Dendritic cell treated with granulocyte-macrophage colony-stimulating factor and Interleukin-4, amounts not matched to agents 40 ng/mL and 50 ng/mL, for 4 days (primary cell): ENCODE measurements around the gene ERBIN.

Source experiments
- H3K27ac Mint-ChIP-seq: one replicate; pipeline ENCODE4 v1.8.0; 2022; ENCODE audit warnings: mild to moderate bottlenecking, mixed read lengths
- H3K27me3 Mint-ChIP-seq: one replicate; pipeline ENCODE4 v1.8.0; 2022; ENCODE audit warnings: mild to moderate bottlenecking, mixed read lengths
- H3K36me3 Mint-ChIP-seq: one replicate; pipeline ENCODE4 v1.8.0; 2022; ENCODE audit warnings: low read depth, mixed read lengths
- H3K4me1 Mint-ChIP-seq: one replicate; pipeline ENCODE4 v1.8.0; 2022; ENCODE audit warnings: low read depth, mixed read lengths
- H3K4me3 Mint-ChIP-seq: one replicate; pipeline ENCODE4 v1.8.0; 2022; ENCODE audit warnings: mild to moderate bottlenecking, moderate library complexity, mixed read lengths
- H3K9me3 Mint-ChIP-seq: one replicate; pipeline ENCODE4 v1.8.0; 2022; ENCODE audit warnings: mixed read lengths
- intact Hi-C: fragments of 100-400 bp; cut with micrococcal nuclease; formaldehyde crosslinking; loops from one replicate; pipeline ENCODE4 v1.15.0; 2022

ERBIN gene

GRCh38 chr5:65926893-65927292 is 518 bp downstream of the ERBIN start:
- Mint-ChIP-seq H3K27me3 (peaks cover 9% of the 10 kb centered on the region), H3K4me1 (peaks cover 31% of the 10 kb centered on the region), H3K9me3 (no peaks in the 10 kb centered on the region), H3K27ac (peak overlapping the region; percentile 100), H3K4me3 (peak overlapping the region; percentile 99), H3K36me3 (peaks cover 40% of the 10 kb centered on the region)
- intact Hi-C loops: loop anchor here (2.0 to 10.0 kb wide), 4 partner anchors 102 to 215 kb away; partner anchors contain the start of genes NLN, SGTB and SREK1

DNA sequence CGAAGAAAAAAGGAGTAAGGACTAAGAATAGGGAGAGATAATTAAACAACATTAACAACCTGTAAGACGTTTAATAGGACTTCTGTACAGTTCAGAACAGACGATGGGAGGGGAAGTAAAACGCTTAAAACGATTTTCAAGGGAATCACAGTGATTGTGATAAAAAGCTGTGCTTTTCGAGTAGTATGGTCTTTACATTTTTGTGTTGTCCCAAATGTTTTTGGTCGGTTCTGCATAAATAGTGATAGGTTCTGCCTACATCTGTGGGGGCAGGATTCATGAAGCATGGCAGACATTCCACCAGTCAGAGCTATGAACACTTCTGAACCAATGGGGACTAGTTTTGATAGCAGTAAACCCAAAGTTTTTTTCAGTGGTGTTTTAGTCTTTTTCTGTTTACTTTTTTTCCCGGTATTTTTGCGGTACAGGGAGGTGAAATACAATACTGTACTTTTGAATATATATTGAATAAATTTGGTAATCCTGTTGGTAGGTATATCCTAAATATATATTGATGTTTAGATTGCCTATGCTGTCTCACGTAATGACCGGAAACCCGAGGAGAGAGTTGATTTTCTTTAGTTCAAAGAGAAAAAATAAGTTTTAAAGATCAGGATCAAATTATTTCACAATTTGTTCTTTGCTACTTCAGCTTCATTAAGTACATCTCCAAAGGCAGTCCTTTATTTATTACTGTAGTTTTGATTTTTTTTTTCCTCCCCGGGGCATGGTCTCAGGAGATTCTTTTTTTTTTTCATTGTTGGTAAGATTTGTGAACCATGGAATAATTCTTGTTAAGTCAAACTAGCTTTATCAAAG is 1.3 kb downstream of the ERBIN start:
- intact Hi-C loops: loop anchor here (2.0 to 10.0 kb wide), 4 partner anchors 103 to 215 kb away; partner anchors contain the start of genes NLN, SGTB and SREK1
- Mint-ChIP-seq H3K4me1 (peaks cover 39% of the 10 kb centered on the region), H3K36me3 (peaks cover 48% of the 10 kb centered on the region), H3K27ac (peak overlapping the region; percentile 100), H3K27me3 (peaks cover 9% of the 10 kb centered on the region), H3K4me3 (peak overlapping the region; percentile 99), H3K9me3 (no peaks in the 10 kb centered on the region)

GRCh38 chr5:65928322-65928752 is 2.0 kb downstream of the ERBIN start:
- Mint-ChIP-seq H3K4me1 (peaks cover 45% of the 10 kb centered on the region), H3K27me3 (peaks cover 5% of the 10 kb centered on the region), H3K36me3 (peaks cover 54% of the 10 kb centered on the region), H3K9me3 (no peaks in the 10 kb centered on the region), H3K4me3 (peak overlapping the region; percentile 99), H3K27ac (peak overlapping the region; percentile 100)
- intact Hi-C loops: loop anchor here (5.0 to 10.0 kb wide), 3 partner anchors 104 to 214 kb away; partner anchors contain the start of gene SREK1

DNA sequence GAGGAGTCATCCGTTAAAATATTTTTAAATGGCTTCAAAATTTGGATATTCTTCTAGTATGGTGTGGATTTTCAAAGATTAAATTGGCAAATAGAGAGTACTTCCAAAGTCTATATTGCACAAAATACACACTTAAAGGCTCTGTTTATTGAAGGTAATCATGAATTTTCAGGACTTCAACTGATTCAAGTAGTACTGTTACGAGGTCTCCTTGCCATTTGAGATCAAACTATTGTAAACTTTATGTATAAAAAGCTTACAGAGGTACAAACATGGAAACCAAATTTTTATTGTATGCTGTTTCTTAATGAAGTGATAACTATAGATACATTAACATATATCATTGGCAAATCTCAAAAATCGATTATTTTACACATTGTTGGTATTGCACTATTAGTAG is 2.5 kb downstream of the ERBIN start:
- H3K27ac Mint-ChIP-seq: no peak overlapping the region
- peaks cover 50% of the 10 kb centered on the region for H3K4me1 Mint-ChIP-seq
- H3K9me3 Mint-ChIP-seq: no peaks in the 10 kb centered on the region
- H3K27me3 Mint-ChIP-seq: peaks cover 1% of the 10 kb centered on the region
- H3K36me3 Mint-ChIP-seq: peaks cover 58% of the 10 kb centered on the region
- no peak overlapping the region for H3K4me3 Mint-ChIP-seq
- intact Hi-C loops: loop anchor here (5.0 to 10.0 kb wide), 3 partner anchors 104 to 213 kb away; partner anchors contain the start of gene SREK1

GRCh38 chr5:65932676-65933075 is 6.3 kb downstream of the ERBIN start:
- H3K4me1 Mint-ChIP-seq: peaks cover 61% of the 10 kb centered on the region
- no peak overlapping the region for H3K27ac Mint-ChIP-seq
- no peaks in the 10 kb centered on the region for H3K27me3 Mint-ChIP-seq
- H3K36me3 Mint-ChIP-seq: peaks cover 58% of the 10 kb centered on the region
- intact Hi-C loops: no loop called here
- H3K9me3 Mint-ChIP-seq: no peaks in the 10 kb centered on the region
- no peak overlapping the region for H3K4me3 Mint-ChIP-seq

GRCh38 chr5:65933295-65933694 is 6.9 kb downstream of the ERBIN start:
- no peaks in the 10 kb centered on the region for H3K27me3 Mint-ChIP-seq
- H3K4me3 Mint-ChIP-seq: no peak overlapping the region
- peaks cover 61% of the 10 kb centered on the region for H3K36me3 Mint-ChIP-seq
- intact Hi-C loops: no loop called here
- no peak overlapping the region for H3K27ac Mint-ChIP-seq
- peaks cover 61% of the 10 kb centered on the region for H3K4me1 Mint-ChIP-seq
- H3K9me3 Mint-ChIP-seq: no peaks in the 10 kb centered on the region

DNA sequence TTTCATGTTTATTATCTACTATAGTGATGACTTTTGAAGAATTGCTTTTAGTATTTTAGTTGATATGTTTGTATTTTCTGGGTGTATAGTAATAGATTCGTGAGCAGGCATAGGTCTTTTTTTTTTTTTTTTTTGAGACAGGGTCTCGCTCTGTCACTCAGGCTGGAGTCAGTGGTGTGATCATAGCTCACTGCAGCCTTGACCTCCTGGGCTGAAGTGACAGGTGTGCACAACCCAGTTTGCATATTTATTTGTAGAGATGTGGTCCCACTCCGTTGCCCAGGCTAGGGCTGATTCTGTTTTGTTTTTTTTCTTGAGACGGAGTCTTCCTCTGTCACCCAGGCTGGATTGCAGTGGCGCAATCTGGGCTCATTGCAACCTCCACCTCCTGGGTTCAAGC is 11.9 kb downstream of the ERBIN start:
- no peaks in the 10 kb centered on the region for H3K27me3 Mint-ChIP-seq
- H3K9me3 Mint-ChIP-seq: no peaks in the 10 kb centered on the region
- intact Hi-C loops: no loop called here
- H3K27ac Mint-ChIP-seq: no peak overlapping the region
- no peak overlapping the region for H3K4me3 Mint-ChIP-seq
- peaks cover 31% of the 10 kb centered on the region for H3K4me1 Mint-ChIP-seq
- peaks cover 41% of the 10 kb centered on the region for H3K36me3 Mint-ChIP-seq

GRCh38 chr5:65943771-65944170 is 17.4 kb downstream of the ERBIN start:
- Mint-ChIP-seq H3K9me3 (no peaks in the 10 kb centered on the region), H3K36me3 (peaks cover 15% of the 10 kb centered on the region), H3K4me3 (no peak overlapping the region), H3K27ac (no peak overlapping the region), H3K4me1 (peaks cover 12% of the 10 kb centered on the region), H3K27me3 (no peaks in the 10 kb centered on the region)
- intact Hi-C loops: no loop called here

GRCh38 chr5:65946198-65946745 is 19.9 kb downstream of the ERBIN start:
- H3K4me1 Mint-ChIP-seq: peaks cover 12% of the 10 kb centered on the region
- no peaks in the 10 kb centered on the region for H3K27me3 Mint-ChIP-seq
- intact Hi-C loops: no loop called here
- H3K4me3 Mint-ChIP-seq: no peak overlapping the region
- peaks cover 5% of the 10 kb centered on the region for H3K36me3 Mint-ChIP-seq
- no peaks in the 10 kb centered on the region for H3K9me3 Mint-ChIP-seq
- no peak overlapping the region for H3K27ac Mint-ChIP-seq

- Mint-ChIP-seq H3K4me1 (peaks cover 7% of the 10 kb centered on the region), H3K9me3 (no peaks in the 10 kb centered on the region), H3K36me3 (peaks cover 5% of the 10 kb centered on the region), H3K27ac (no peak overlapping the region), H3K4me3 (no peak overlapping the region), H3K27me3 (no peaks in the 10 kb centered on the region)
- intact Hi-C loops: no loop called here
Measured at GRCh38 chr5:65948115-65948747, 21.9 kb downstream of the ERBIN start.

DNA sequence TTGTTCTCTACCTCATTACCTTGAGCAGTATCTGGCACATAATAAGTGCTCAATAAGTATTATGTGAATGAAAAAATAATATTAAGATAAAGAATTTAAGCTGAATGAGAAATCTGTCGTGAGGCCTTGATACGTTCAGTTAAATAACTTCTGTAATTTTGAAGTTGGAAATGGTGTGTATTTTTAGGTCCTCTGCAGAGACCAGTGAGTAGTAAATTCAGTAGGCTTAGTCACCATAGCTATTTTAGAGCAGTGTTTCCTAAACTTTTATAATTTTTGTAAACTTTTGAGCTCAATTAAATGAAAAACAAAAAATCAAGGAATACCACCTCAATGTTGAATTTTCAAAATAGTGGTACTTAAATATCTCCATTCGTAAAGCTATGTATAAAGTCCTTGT is 25.0 kb downstream of the ERBIN start:
- H3K27me3 Mint-ChIP-seq: no peaks in the 10 kb centered on the region
- no peaks in the 10 kb centered on the region for H3K9me3 Mint-ChIP-seq
- peaks cover 14% of the 10 kb centered on the region for H3K4me1 Mint-ChIP-seq
- H3K27ac Mint-ChIP-seq: no peak overlapping the region
- no peak overlapping the region for H3K4me3 Mint-ChIP-seq
- intact Hi-C loops: no loop called here
- H3K36me3 Mint-ChIP-seq: peaks cover 5% of the 10 kb centered on the region

DNA sequence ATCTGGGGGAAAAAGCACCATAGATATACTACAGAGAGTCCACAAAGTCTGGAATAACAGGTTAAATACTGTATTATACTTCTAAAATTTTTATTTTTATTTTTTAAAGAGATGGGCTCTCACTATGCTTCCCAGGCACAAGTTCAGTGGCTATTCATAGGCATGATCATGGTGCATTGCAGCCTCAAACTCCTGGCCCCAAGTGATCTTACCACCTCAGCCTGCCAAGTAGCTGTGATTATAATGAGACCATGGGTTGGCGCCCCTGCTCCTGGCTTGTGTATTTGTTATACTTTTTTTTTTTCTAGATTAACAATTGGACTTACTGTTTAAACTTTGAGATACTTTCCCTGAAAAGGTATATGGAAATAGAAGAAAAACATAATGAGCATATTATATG is 25.9 kb downstream of the ERBIN start:
- Mint-ChIP-seq H3K4me3 (no peak overlapping the region), H3K4me1 (peaks cover 14% of the 10 kb centered on the region), H3K27ac (no peak overlapping the region), H3K9me3 (no peaks in the 10 kb centered on the region), H3K27me3 (no peaks in the 10 kb centered on the region), H3K36me3 (peaks cover 11% of the 10 kb centered on the region)
- intact Hi-C loops: no loop called here

DNA sequence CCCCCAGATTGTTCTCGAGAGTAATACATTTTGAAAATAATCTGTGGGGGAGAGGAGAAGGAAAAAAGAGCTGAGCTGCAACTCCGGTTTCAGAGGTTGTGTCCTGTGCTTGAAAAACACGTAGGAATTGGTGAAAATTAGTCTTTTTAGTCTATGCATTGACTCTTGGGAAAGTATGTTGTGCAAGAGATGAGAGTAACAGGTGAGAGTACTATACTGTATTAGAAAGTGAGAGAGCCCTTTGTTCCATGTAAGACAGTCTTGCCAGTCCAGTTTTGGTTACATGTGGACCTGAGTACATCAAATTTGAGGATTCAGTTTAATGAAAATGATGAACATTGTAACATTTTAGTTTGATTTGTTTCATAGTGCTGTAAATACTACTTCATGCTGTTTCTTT is 27.8 kb downstream of the ERBIN start:
- no peak overlapping the region for H3K27ac Mint-ChIP-seq
- H3K36me3 Mint-ChIP-seq: peaks cover 26% of the 10 kb centered on the region
- H3K27me3 Mint-ChIP-seq: no peaks in the 10 kb centered on the region
- no peak overlapping the region for H3K4me3 Mint-ChIP-seq
- H3K9me3 Mint-ChIP-seq: no peaks in the 10 kb centered on the region
- intact Hi-C loops: no loop called here
- peaks cover 14% of the 10 kb centered on the region for H3K4me1 Mint-ChIP-seq

GRCh38 chr5:65955746-65956145 is 29.4 kb downstream of the ERBIN start:
- intact Hi-C loops: no loop called here
- Mint-ChIP-seq H3K27ac (no peak overlapping the region), H3K4me3 (no peak overlapping the region), H3K36me3 (peaks cover 26% of the 10 kb centered on the region), H3K4me1 (peaks cover 21% of the 10 kb centered on the region), H3K27me3 (no peaks in the 10 kb centered on the region), H3K9me3 (no peaks in the 10 kb centered on the region)
